ENCODE data around the gene SLC22A7.
"Not testable (repeated sequence)": the region's sequence is repeated elsewhere in the genome, so short reads cannot be mapped to it uniquely, and the experiment has no call there.

SLC22A7 gene

GRCh38 chr6:43303006-43303405 lies 4.9 kb downstream of the SLC22A7 start:
- not testable (repeated sequence) for DNase-seq

DNA sequence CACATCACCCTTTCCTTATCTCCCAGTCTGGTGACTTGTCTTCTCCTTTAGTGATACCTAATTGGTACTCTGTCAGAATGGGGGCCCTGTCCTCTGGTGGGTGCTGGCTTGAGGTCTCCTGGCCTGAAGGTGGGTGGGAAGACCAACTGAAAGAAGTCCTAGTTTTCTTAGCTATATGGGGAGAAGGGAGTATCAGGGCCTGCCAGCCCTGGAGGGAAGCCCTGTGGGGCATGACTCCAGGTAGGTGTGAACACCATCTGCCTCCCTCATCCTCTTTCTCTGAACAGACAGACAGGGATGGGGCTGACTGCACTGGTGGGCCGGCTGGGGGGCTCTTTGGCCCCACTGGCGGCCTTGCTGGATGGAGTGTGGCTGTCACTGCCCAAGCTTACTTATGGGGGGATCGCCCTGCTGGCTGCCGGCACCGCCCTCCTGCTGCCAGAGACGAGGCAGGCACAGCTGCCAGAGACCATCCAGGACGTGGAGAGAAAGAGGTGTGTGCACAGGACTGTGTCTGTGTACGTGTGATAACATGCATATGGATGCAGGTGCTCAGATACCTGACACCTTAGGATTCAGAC lies 5.8 kb downstream of the SLC22A7 start:
- DNase-seq = no peak

DNA sequence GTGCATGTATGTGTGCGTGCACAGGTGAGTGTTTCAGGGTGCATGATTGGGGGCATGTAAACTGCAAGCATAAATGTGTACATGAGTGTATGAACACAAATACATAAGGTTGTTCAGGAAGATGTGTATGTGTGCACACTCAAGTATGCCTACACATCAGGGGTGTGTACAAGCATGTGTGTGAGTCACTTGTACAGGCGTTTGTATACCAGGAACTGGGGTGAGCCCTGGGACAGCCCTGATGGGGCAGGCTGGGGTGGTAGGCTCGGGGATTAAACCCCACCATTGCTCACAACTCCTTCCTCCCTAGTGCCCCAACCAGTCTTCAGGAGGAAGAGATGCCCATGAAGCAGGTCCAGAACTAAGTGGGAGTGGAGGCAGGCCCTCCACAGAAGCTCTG lies 6.3 kb downstream of the SLC22A7 start:
- DNase-seq = no peak

DNA sequence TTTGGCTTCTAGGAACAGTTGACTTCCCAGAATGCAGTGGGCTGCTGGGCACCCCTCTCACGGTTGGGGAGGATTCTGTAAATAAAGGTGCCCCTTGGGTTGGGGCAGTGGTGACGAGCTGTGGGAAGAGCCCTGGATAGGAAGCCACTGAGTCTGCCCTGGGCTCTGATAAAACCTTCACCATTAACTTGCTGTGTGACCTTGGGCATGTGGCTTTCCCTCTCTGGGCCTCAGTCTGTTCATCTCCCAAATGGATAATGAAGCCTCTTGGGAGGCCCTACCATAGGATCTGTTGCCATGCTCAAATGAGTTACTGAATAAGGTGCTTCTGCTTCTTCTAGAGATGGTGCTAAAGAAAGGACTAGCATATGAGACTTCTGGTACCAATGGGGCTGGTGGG lies 6.8 kb downstream of the SLC22A7 start:
- DNase-seq = no peak

GRCh38 chr6:43306086-43306485 lies 8.0 kb downstream of the SLC22A7 start:
- DNase-seq = no peak

GRCh38 chr6:43307451-43308100 lies 9.5 kb downstream of the SLC22A7 start:
- no peak for DNase-seq

DNA sequence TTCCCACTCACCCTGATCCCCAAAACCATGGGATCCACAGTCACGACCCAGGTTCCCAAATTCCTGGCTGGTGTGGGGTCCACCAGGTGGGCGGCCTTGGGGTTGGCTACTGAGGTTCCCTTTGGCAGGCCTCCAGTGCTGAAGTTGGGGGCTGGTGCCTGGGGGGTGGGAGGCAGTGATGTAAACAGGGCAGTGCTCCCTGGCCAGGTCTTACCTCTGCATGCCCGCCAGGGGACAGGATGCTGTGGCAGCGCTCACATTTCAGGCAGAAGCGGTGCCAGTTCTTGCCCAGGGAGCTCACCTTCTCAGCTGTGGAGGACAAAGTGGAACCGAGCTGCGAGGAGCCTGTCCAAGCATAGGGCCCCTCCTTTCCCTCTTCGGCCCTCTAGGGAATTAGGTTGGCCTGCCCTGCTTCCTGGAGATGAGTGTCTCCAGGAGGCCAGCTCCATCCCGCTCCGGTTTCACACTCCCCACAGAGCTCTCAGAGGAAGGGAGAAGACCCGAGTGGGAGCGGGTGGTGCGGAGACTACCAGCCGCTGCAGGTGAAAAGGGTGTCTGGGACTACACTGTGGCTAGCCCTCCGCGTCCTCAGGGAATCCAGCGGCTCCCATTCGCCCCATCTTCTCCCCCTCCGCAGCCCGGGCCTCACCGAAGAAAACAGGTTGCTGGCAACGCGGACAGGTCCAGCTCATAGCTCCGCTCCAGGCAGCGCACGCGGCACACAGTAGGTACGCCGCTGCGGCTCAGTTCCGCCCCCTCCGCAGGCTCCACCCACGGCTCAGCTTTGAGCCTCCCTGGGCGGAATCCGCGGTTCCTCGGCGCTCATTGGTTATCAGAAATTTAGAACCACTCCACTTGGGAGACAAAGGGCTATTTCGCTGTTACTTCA lies 10.3 kb downstream of the SLC22A7 start, which contains the start of gene CRIP3:
Gene CRIP3, minus strand, starts transcription at position 726 of the 889 bp plus-strand sequence. Its CDS starts 34 bp downstream, at position 692.
- DNase-seq = no peak

- DNase-seq = no peak
Measured at GRCh38 chr6:43308990-43309477, 11.0 kb downstream of the SLC22A7 start.

GRCh38 chr6:43310134-43310533 lies 12.1 kb downstream of the SLC22A7 start:
- DNase-seq = no peak

- peak in 1 of 2 donors; percentile 20 for DNase-seq
Measured at GRCh38 chr6:43310624-43311023, 12.6 kb downstream of the SLC22A7 start.

DNA sequence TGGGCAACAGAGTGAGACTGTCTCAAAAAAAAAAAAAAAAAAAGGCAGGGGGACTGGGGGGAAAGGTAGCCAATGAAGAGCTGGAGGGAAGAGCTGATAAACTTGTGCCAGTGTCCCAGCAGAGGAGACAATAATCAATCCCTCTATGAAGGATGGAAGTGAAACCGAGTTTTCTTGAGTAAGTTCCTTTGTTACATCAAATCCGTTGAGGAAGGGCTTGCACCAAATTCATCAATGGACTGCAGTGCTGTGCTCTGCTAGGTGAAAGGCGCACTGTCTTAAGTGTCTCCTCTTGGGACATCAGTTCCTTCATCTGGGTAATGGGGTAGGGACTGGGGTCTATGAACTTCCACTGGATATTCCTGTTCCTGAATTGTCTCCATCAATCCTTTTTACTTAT lies 13.6 kb downstream of the SLC22A7 start:
- DNase-seq = no peak

- DNase-seq = no peak
Measured at GRCh38 chr6:43313813-43314212, 15.8 kb downstream of the SLC22A7 start.

DNA sequence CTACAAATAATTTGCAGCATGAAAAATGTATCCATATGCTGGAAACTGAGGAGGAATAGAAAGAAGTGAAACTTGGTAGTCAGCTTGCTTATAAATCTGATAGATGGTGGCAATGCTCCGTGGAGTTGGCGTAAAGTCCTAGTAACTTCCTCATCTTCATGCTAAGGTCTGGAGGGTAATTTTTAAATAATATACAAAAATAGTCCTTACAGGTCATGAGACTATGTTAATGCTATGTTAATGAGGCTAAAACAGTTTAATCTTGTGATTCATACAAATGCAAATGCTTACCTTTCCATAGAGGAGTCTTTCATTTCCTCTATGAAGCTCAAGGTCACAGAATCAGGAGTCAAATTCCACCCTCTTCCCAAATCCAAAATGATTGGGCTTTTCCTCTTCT lies 20.0 kb downstream of the SLC22A7 start:
- no peak for DNase-seq

DNA sequence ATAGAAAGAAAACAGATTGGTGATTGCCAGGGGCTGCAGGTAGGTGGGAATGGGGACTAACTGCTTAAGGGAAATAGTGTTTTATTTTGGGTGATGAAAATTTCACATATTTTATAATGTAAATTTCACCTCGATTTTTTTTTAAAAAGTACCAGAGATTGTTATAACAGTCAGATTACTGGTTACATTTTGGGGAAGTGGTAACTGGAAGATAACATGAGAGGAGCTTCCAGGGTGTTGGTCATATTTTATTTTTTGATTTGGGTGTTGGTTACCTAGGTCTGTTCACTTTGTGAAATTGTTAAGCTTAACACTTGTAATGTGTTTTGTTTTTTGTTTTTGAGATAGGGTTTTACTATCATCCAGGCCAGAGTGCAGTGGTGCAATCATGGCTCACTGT lies 27.8 kb downstream of the SLC22A7 start:
- no peak for DNase-seq

GRCh38 chr6:43328528-43328927 lies 30.5 kb downstream of the SLC22A7 start:
- DNase-seq = no peak

GRCh38 chr6:43331470-43331869 lies 33.4 kb downstream of the SLC22A7 start:
- DNase-seq = no peak

GRCh38 chr6:43331891-43332290 lies 33.8 kb downstream of the SLC22A7 start:
- DNase-seq = peak in 1 of 2 donors; percentile 9

GRCh38 chr6:43334466-43335095 lies 36.5 kb downstream of the SLC22A7 start:
- DNase-seq = peak in 1 of 2 donors; percentile 25

DNA sequence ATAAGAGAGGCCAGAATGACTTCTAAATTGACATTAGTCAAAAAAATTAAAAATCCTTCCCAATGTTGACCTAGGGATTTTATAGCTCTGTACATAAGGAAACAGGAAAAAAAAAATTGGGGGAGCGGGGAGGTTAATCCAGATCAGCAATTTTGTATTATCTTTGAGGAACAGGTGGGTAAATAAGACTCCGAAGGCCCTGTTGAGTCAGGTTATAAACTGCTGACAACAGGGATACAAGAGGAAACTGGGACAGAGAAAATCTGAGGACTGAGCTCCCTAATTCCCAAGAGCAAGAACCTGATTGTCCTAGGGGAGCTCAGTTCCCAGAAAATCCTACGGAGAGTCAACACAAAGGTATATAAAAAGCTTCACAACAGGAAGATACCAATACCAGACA lies 37.4 kb downstream of the SLC22A7 start:
- DNase-seq = no peak

DNA sequence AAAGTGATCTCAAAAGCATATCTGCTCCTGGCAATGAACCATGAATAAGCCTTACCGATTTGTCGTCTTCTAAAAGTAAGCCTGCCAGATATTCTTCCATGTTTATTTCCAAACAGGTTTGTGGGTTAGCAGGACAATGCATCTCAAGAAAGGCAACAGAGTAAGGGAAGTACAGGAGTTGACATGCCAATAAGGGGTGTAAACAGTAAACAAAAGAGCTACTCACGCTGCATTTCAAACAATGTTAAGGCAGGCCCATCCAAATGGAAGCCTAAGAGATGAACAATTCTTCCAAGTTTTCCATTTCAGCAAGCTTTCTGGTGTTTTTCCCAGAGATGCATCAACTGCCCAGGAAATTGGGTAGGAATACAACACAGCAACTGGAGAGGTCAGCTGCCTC lies 38.3 kb downstream of the SLC22A7 start:
- no peak for DNase-seq

- no peak for DNase-seq
Measured at GRCh38 chr6:43338243-43338642, 40.2 kb downstream of the SLC22A7 start.

DNA sequence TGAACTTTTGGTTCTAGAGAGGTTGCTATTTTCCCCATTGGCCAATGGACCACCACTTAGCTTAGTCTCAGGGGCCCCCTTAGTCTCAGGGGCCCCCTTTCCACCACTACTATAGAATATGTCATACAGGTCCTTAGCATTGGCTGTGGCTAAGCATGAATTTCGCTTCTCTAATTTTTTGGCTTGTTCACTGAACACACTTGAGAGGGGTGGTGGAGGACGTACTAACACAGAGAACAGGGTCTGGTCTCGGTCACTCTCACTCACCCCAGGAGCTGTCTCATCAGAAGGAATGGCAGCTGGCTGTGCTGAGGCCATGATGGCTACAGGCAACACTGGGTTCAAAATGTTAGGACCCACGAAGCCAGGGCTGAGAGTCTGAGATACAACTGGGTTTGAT lies 41.1 kb downstream of the SLC22A7 start:
- no peak for DNase-seq

DNA sequence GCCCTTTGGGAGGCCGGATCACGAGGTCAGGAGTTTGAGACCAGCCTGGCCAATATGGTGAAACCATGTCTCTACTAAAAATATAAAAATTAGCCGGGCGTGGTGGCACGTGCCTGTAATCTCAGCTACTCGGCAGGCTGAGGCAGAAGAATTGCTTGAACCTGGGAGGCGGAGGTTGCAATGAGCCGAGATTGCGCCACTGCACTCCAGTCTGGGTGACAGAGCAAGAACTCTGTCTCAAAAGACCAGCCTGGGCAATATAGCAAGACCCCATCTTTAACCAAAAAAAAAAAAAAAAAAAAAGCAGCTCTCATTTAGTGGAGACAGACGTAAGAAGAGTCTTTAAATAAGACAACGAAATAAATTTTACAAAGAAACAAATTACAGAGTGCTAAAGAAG lies 48.2 kb downstream of the SLC22A7 start:
- DNase-seq = not testable (repeated sequence)
